Testis (tissue), 3 donors: Measurements from ENCODE around the gene NAE1. TPM values are rescaled to one million over a fixed set of nuclear protein-coding genes. Genes with fewer than 3 reads are reported as not detected.
"Not testable (repeated sequence)": the region's sequence is repeated elsewhere in the genome, so short reads cannot be mapped to it uniquely, and the experiment has no call there.

ENCODE experiments used
- DNase-seq: peaks from one replicate; pipeline ENCODE4 v3.0.0-alpha.2; 2019
- H3K27ac ChIP-seq, 2 donors: fragments of 200-600 bp; sonication (generic); one replicate each; pipeline ENCODE4 v1.5.1; 2019
- H3K27me3 ChIP-seq: fragments of 200-600 bp; sonication (generic); one replicate; pipeline ENCODE4 v1.5.1; 2019
- H3K36me3 ChIP-seq: fragments of 200-600 bp; sonication (generic); one replicate; pipeline ENCODE4 v1.5.1; 2017; ENCODE audit warnings: low read depth; ENCODE audit errors: missing control alignments
- H3K4me1 ChIP-seq: fragments of 200-600 bp; sonication (generic); one replicate; pipeline ENCODE4 v1.5.1; 2019
- H3K4me3 ChIP-seq, 2 donors: fragments of 200-600 bp; sonication (generic); one replicate each; pipeline ENCODE4 v1.5.1; 2017 to 2019
- H3K9me3 ChIP-seq: fragments of 200-600 bp; sonication (generic); one replicate; pipeline ENCODE4 v1.5.1; 2017
- POLR2A ChIP-seq: fragments of 450-650 bp; IDR thresholded peaks from one replicate; pipeline ENCODE4 v1.6.1; 2017; ENCODE audit warnings: antibody characterized with exemption, mild to moderate bottlenecking, moderate library complexity
- WGBS, 2 donors: methylation state at CpG; one replicate each; pipeline ENCODE4 v1.1.5; 2018; 5-methylcytosine and 5-hydroxymethylcytosine counted together
- intact Hi-C: fragments of 100-400 bp; cut with DNase I; formaldehyde crosslinking; loops from one replicate; pipeline ENCODE4 v1.15.1; 2023; ENCODE audit warnings: low total_unique reads
- polyA plus RNA-seq: library from polyadenylated mRNA; stranded (reverse); fragments of 350-450 nt; fragmentation: Illumina TruSeq; extraction: RNeasy Lipid Tissue Mini Kit (QIAGEN cat#74804); gene quantifications from one replicate; pipeline ENCODE4 v1.2.3, GENCODE V29; 2014; ENCODE audit warnings: low read depth, low replicate concordance; ENCODE audit not compliant: insufficient read depth
- total RNA-seq, 2 donors: library from RNA; depleted of rRNA; stranded (reverse); fragments of >200 nt; gene quantifications; one replicate each; pipeline ENCODE4 v1.2.3, GENCODE V29; 2016
- TF ChIP-seq, protein P1 (sequence below), 3 experiments: fragments of 450-650 bp in 2 of 3; fragments of 200-600 bp in 1 of 3; sonication (generic) in 1 of 3; IDR thresholded peaks; one replicate each; pipeline ENCODE4 v1.5.1; 2016 to 2019; ENCODE audit warnings: antibody characterized with exemption in 3 of 3, mild to moderate bottlenecking in 2 of 3, moderate library complexity in 1 of 3

NAE1 gene
- total and polyA plus RNA-seq, 3 donors from 2014 or later: 53.7 to 72.8 (median 72.7) TPM

- H3K4me3 ChIP-seq: peak overlapping the region; percentile 40 to 45
- peak overlapping the region; percentile 49 to 79 for H3K27ac ChIP-seq
- peaks cover 9% of the 10 kb centered on the region for H3K4me1 ChIP-seq
- peak; percentile 93 for DNase-seq
- no peaks in the 10 kb centered on the region for H3K36me3 ChIP-seq
- no peak for TF ChIP-seq POLR2A
- TF ChIP-seq, protein P1, sequence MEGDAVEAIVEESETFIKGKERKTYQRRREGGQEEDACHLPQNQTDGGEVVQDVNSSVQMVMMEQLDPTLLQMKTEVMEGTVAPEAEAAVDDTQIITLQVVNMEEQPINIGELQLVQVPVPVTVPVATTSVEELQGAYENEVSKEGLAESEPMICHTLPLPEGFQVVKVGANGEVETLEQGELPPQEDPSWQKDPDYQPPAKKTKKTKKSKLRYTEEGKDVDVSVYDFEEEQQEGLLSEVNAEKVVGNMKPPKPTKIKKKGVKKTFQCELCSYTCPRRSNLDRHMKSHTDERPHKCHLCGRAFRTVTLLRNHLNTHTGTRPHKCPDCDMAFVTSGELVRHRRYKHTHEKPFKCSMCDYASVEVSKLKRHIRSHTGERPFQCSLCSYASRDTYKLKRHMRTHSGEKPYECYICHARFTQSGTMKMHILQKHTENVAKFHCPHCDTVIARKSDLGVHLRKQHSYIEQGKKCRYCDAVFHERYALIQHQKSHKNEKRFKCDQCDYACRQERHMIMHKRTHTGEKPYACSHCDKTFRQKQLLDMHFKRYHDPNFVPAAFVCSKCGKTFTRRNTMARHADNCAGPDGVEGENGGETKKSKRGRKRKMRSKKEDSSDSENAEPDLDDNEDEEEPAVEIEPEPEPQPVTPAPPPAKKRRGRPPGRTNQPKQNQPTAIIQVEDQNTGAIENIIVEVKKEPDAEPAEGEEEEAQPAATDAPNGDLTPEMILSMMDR (IDR thresholded peaks at IDR 0.05): peak; percentile 78 to 91 (median 89)
- 2 to 3% methylated on average over 23 to 30 of the region's 39 CpGs for WGBS, 2 donors
- intact Hi-C loops: no loop called here
- no peaks in the 10 kb centered on the region for H3K27me3 ChIP-seq
- H3K9me3 ChIP-seq: no peaks in the 10 kb centered on the region
Measured at GRCh38 chr16:66872943-66873684, 42.3 kb upstream of the NAE1 start.

DNA sequence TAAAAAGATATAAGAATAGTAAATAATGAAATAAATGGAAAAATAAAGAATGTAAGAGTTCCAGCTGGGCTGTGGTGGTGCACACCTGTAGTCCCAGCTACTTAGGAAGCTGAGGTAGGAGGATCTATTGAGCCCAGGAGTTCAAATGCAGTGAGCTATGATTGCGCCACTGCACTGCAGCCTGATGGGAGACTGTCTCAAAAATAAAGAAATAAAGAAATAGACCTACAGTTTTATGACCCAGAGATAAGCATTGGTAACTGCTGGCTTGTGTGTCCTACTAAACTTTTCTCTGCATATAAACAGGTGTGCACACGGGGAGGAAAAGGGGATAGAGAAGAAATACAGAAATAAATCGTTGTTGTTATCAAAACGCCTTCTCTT is 41.8 kb upstream of the NAE1 start:
- H3K36me3 ChIP-seq: no peaks in the 10 kb centered on the region
- DNase-seq: no peak
- WGBS, 2 donors: 36 to 39% methylated on average over 4 of the region's 4 CpGs
- H3K4me1 ChIP-seq: peaks cover 9% of the 10 kb centered on the region
- TF ChIP-seq POLR2A: no peak
- TF ChIP-seq, protein P1 (IDR thresholded peaks at IDR 0.05): no peak
- intact Hi-C loops: no loop called here
- H3K4me3 ChIP-seq: peak overlapping the region; percentile 40 to 45
- H3K27ac ChIP-seq: peak overlapping the region in 1 of 2 donors; percentile 79
- H3K9me3 ChIP-seq: no peaks in the 10 kb centered on the region
- no peaks in the 10 kb centered on the region for H3K27me3 ChIP-seq

DNA sequence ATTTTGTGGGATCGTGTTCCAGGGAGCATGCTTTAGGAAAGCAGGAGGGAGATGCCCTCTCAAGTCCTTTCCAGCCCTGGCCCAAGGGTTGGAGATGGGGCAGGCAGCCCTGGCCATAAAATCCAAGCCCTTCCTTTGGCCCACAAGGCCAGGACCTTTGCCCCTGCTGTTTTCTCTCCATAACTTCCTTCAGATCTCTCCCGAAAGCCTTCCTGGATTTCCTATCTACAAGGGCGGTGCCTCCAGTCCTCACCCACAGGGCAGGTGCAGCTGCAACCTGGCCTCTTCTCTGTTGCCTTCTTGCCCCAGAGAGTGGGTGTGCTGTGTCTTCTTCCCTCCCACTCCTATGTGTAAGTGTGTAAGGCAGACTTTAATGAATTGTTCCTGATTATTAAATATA is 41.1 kb upstream of the NAE1 start:
- TF ChIP-seq, protein P1 (IDR thresholded peaks at IDR 0.05): no peak
- no peak for TF ChIP-seq POLR2A
- Histone ChIP-seq H3K36me3 (no peaks in the 10 kb centered on the region), H3K4me1 (peaks cover 9% of the 10 kb centered on the region), H3K4me3 (no peak overlapping the region), H3K9me3 (no peaks in the 10 kb centered on the region), H3K27ac (no peak overlapping the region), H3K27me3 (no peaks in the 10 kb centered on the region)
- intact Hi-C loops: no loop called here
- 87 to 92% methylated on average over 3 of the region's 3 CpGs for whole genome bisulfite sequencing, 2 donors
- DNase-seq: no peak

- DNase-seq, H3K36me3 ChIP-seq, H3K9me3 ChIP-seq, H3K4me1 ChIP-seq, H3K4me3 ChIP-seq, H3K27me3 ChIP-seq, intact Hi-C loops, H3K27ac ChIP-seq: not testable (repeated sequence)
- 78 to 84% methylated on average over 2 of the region's 2 CpGs for WGBS, 2 donors
Measured at GRCh38 chr16:66871363-66871762, 40.6 kb upstream of the NAE1 start.

- TF ChIP-seq POLR2A: no peak
- TF ChIP-seq, protein P1 (IDR thresholded peaks at IDR 0.05): no peak
- Histone ChIP-seq H3K4me1 (peaks cover 5% of the 10 kb centered on the region), H3K9me3 (no peaks in the 10 kb centered on the region), H3K36me3 (no peaks in the 10 kb centered on the region), H3K27ac (no peak overlapping the region), H3K27me3 (no peaks in the 10 kb centered on the region), H3K4me3 (no peak overlapping the region)
- no peak for DNase-seq
- WGBS, 2 donors: 83 to 96% methylated on average over 1 of the region's 1 CpG
- intact Hi-C loops: loop anchor here (10.0 kb wide), 1 partner anchor 145 kb away; no protein-coding TSS in a partner anchor
Measured at GRCh38 chr16:66869424-66869823, 38.6 kb upstream of the NAE1 start.
